GM12878 (cell line): ENCODE measurements around the gene CFAP99. TPM values are rescaled to one million over a fixed set of nuclear protein-coding genes. Genes with fewer than 3 reads are reported as not detected.

Experiments
- E4F1 ChIP-seq: fragments of 450-650 bp; IDR thresholded peaks from 2 replicates; pipeline ENCODE4 v1.6.1; 2018; ENCODE audit warnings: borderline replicate concordance, mild to moderate bottlenecking; ENCODE audit not compliant: partially characterized antibody
- ESRRA ChIP-seq: IDR thresholded peaks from 2 replicates; pipeline ENCODE4 v1.6.1; 2012; ENCODE audit warnings: mild to moderate bottlenecking, low read length, improper control_type of control experiment
- GATAD2B ChIP-seq: fragments of 450-650 bp; conservative IDR thresholded peaks from 2 replicates; pipeline ENCODE4 v1.6.1; 2017; ENCODE audit warnings: low read depth, mild to moderate bottlenecking, moderate library complexity
- HDAC6 ChIP-seq: fragments of 200-600 bp; sonication (generic); IDR thresholded peaks from one replicate; pipeline ENCODE4 v1.8.0; 2017; ENCODE audit warnings: antibody characterized with exemption; ENCODE audit not compliant: unreplicated experiment
- IKZF1 ChIP-seq: fragments of 450-650 bp; conservative IDR thresholded peaks from 2 replicates; pipeline ENCODE4 v1.6.1; 2017; ENCODE audit warnings: antibody characterized with exemption, mild to moderate bottlenecking
- JUNB ChIP-seq: IDR thresholded peaks from 2 replicates; pipeline ENCODE4 v1.6.1; 2016; ENCODE audit warnings: antibody characterized with exemption, mild to moderate bottlenecking
- MXI1 ChIP-seq: fragments of 150-350 bp; IDR thresholded peaks from 2 replicates; pipeline ENCODE4 v1.6.1; 2011; ENCODE audit warnings: low read depth, mild to moderate bottlenecking, inconsistent platforms, low read length, improper control_type of control experiment
- NFIC ChIP-seq: IDR thresholded peaks from 2 replicates; pipeline ENCODE4 v1.6.1; 2012; ENCODE audit warnings: low read depth, mild to moderate bottlenecking, inconsistent platforms, low read length, moderate library complexity
- PML ChIP-seq: IDR thresholded peaks from 2 replicates; pipeline ENCODE4 v1.6.1; 2012; ENCODE audit warnings: low read length, inconsistent platforms
- RB1 ChIP-seq: fragments of 450-650 bp; formaldehyde crosslinking; IDR thresholded peaks from 2 replicates; pipeline ENCODE4 v1.6.1; 2017; ENCODE audit warnings: mild to moderate bottlenecking, borderline replicate concordance
- RFX5 ChIP-seq: IDR thresholded peaks from 2 replicates; pipeline ENCODE4 v1.6.1; 2011; ENCODE audit warnings: low read depth, low read length, improper control_type of control experiment
- SPI1 ChIP-seq: IDR thresholded peaks from 2 replicates; pipeline ENCODE4 v1.6.1; 2011; ENCODE audit warnings: low read depth, mild to moderate bottlenecking, low read length, moderate library complexity, borderline replicate concordance; ENCODE audit not compliant: insufficient read depth
- SRF ChIP-seq, 2 experiments: IDR thresholded peaks; 2 replicates each; pipeline ENCODE4 v1.6.1; 2011; ENCODE audit warnings: low read depth in 2 of 2, low read length in 2 of 2, mild to moderate bottlenecking in 1 of 2, moderate library complexity in 1 of 2
- STAT1 ChIP-seq: fragments of 450-650 bp; conservative IDR thresholded peaks from 2 replicates; pipeline ENCODE4 v1.6.1; 2014; ENCODE audit warnings: antibody characterized with exemption, mild to moderate bottlenecking
- TAF1 ChIP-seq: IDR thresholded peaks from 2 replicates; pipeline ENCODE4 v1.6.1; 2011; ENCODE audit warnings: mild to moderate bottlenecking, low read depth, low read length, borderline replicate concordance
- YY1 ChIP-seq: IDR thresholded peaks from 2 replicates; pipeline ENCODE4 v1.6.1; 2011; ENCODE audit warnings: low read depth, mild to moderate bottlenecking, low read length
- polyA plus RNA-seq, 11 experiments: library from polyadenylated mRNA; depleted of rRNA in 4 of 11; unstranded in 6 of 11; stranded (reverse) in 5 of 11; fragments of >200 nt; fragmentation: Nextera tagmentation in 4 of 11; fragmentation: Illumina TruSeq in 1 of 11; extraction: Ambion mirVana in 4 of 11; extraction: Trizol in 1 of 11; gene quantifications; 1 replicate in 1 of 11; 2 replicates in 10 of 11; pipeline versions ENCODE4 v1.2.1 to v1.2.3, GENCODE V29; 2011 to 2016; ENCODE audit warnings: inconsistent platforms in 2 of 11, missing spikeins in 2 of 11, low read depth in 1 of 11
- total RNA-seq, 4 experiments: library from RNA; depleted of rRNA in 3 of 4; stranded (reverse); fragments of >200 nt in 3 of 4; fragmentation: Illumina TruSeq in 1 of 4; extraction: Trizol in 1 of 4; gene quantifications; 2 replicates each; pipeline versions ENCODE4 v1.2.1 to v1.2.3, GENCODE V29; 2013 to 2021
- TF ChIP-seq, protein P1 (sequence below): IDR thresholded peaks from 2 replicates; pipeline ENCODE4 v1.6.1; 2012; ENCODE audit warnings: low read depth, low read length, improper control_type of control experiment
- TF ChIP-seq, protein P2 (sequence below): fragments of 450-650 bp; IDR thresholded peaks from 2 replicates; pipeline ENCODE4 v1.6.1; 2016; ENCODE audit warnings: mild to moderate bottlenecking
- TF ChIP-seq, protein P3 (sequence below): fragments of 450-650 bp; IDR thresholded peaks from 2 replicates; pipeline ENCODE4 v1.6.1; 2017; ENCODE audit warnings: mild to moderate bottlenecking, moderate library complexity

The CFAP99 gene
- total and polyA plus RNA-seq, 10 of the 15 experiments (the other 5 are each of a cell fraction or from before 2014, with no cell fraction given), result not detected

GRCh38 chr4:2417226-2417764 is 1.5 kb upstream of the CFAP99 start (continued):
- no peak for TF ChIP-seq SRF (IDR thresholded peaks at IDR 0.05; ENCODE audit: low read depth in 2 of 2, low read length in 2 of 2)
- TF ChIP-seq GATAD2B, result no peak
- TF ChIP-seq, protein P1, sequence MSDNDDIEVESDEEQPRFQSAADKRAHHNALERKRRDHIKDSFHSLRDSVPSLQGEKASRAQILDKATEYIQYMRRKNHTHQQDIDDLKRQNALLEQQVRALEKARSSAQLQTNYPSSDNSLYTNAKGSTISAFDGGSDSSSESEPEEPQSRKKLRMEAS, result no peak
- no peak for TF ChIP-seq E4F1
- no peak for TF ChIP-seq YY1
- TF ChIP-seq ESRRA, result no peak
- no peak for TF ChIP-seq MXI1
- no peak for TF ChIP-seq PML
- peak; percentile 21; the same call in 1 of the 2 replicates for TF ChIP-seq IKZF1
- TF ChIP-seq SPI1, result no peak
- no peak for TF ChIP-seq NFIC
- no peak for TF ChIP-seq TAF1
- no peak for TF ChIP-seq JUNB
- no peak for TF ChIP-seq RFX5
- TF ChIP-seq, protein P2, sequence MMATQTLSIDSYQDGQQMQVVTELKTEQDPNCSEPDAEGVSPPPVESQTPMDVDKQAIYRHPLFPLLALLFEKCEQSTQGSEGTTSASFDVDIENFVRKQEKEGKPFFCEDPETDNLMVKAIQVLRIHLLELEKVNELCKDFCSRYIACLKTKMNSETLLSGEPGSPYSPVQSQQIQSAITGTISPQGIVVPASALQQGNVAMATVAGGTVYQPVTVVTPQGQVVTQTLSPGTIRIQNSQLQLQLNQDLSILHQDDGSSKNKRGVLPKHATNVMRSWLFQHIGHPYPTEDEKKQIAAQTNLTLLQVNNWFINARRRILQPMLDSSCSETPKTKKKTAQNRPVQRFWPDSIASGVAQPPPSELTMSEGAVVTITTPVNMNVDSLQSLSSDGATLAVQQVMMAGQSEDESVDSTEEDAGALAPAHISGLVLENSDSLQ, result no peak
- no peak for TF ChIP-seq RB1
- TF ChIP-seq HDAC6, result peak; percentile 37
- TF ChIP-seq STAT1, result no peak
- TF ChIP-seq, protein P3, sequence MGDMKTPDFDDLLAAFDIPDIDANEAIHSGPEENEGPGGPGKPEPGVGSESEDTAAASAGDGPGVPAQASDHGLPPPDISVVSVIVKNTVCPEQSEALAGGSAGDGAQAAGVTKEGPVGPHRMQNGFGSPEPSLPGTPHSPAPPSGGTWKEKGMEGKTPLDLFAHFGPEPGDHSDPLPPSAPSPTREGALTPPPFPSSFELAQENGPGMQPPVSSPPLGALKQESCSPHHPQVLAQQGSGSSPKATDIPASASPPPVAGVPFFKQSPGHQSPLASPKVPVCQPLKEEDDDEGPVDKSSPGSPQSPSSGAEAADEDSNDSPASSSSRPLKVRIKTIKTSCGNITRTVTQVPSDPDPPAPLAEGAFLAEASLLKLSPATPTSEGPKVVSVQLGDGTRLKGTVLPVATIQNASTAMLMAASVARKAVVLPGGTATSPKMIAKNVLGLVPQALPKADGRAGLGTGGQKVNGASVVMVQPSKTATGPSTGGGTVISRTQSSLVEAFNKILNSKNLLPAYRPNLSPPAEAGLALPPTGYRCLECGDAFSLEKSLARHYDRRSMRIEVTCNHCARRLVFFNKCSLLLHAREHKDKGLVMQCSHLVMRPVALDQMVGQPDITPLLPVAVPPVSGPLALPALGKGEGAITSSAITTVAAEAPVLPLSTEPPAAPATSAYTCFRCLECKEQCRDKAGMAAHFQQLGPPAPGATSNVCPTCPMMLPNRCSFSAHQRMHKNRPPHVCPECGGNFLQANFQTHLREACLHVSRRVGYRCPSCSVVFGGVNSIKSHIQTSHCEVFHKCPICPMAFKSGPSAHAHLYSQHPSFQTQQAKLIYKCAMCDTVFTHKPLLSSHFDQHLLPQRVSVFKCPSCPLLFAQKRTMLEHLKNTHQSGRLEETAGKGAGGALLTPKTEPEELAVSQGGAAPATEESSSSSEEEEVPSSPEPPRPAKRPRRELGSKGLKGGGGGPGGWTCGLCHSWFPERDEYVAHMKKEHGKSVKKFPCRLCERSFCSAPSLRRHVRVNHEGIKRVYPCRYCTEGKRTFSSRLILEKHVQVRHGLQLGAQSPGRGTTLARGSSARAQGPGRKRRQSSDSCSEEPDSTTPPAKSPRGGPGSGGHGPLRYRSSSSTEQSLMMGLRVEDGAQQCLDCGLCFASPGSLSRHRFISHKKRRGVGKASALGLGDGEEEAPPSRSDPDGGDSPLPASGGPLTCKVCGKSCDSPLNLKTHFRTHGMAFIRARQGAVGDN, result no peak
